ENCODE data around the gene UGT3A2. TPM values are rescaled to one million over a fixed set of nuclear protein-coding genes. Genes with fewer than 3 reads are reported as not detected.
"Not testable (repeated sequence)": the region's sequence is repeated elsewhere in the genome, so short reads cannot be mapped to it uniquely, and the experiment has no call there.

UGT3A2 gene
- total and polyA plus RNA-seq, 2 donors, result 0.30 to 6.8 TPM

DNA sequence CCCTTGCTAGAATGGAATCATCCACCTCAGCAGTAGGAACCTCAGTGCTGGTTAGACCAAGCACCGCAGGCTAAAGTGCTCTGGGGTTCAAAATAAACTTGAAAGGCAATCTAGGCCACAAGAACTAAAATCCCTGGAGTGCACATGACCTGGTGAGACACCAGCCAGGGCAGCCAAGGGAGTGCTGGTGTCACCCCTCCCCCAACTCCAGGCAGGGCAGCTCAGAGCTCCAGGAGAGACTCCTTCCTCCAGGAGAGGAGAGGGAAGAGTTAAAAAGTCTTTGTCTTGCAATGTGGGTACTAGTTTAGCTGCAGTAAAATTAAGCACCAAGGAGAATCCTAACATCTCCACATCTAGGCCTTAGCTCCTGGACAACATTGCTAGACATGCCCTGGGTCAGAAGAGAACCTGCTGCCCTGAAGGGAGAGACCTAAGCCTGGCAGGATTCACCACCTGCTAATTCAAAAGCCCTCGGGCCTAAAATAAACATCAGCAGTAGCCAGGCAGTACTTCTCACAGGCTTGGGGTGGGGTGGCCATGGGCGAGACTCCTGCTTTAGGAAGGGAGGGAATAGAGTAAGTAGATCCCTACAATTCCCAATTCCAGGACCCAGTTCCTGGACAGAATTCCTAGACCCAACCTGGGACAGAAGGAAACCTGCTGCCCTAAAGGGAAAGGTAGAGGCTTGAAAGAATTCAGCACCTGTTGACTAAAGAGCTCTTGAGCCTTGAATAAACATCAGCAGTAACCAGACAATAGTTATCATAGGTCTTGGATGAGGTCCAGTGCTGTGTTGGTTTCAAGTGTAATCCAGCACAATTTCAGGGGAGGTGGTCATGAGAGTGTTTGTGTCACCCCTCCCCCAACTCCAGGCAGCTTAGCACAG, 25.8 kb downstream of the UGT3A2 start:
- Histone ChIP-seq H3K9me3 (ENCODE audit: control insufficient read depth in 2 of 2, insufficient read depth in 1 of 2, low read length in 1 of 2) (no peaks in the 10 kb centered on the region), H3K4me1 (ENCODE audit: control insufficient read depth in 2 of 2, insufficient read depth in 2 of 2, low read length in 2 of 2) (no peaks in the 10 kb centered on the region), H3K4me3 (ENCODE audit: low read length in 2 of 2) (no peak overlapping the region), H3K36me3 (ENCODE audit: control insufficient read depth in 2 of 2, insufficient read depth in 2 of 2, low read length in 1 of 2) (no peaks in the 10 kb centered on the region), H3K27me3 (ENCODE audit: control insufficient read depth in 2 of 2, insufficient read depth in 1 of 2, low read length in 1 of 2) (no peaks in the 10 kb centered on the region), H3K27ac (ENCODE audit: low read depth in 1 of 2, low read length in 1 of 2) (no peak overlapping the region)
- DNase-seq (ENCODE audit: low read depth in 6 of 9, low spot score in 9 of 9), result no peak
- WGBS, result 96% methylated on average over 3 of the region's 3 CpGs

DNA sequence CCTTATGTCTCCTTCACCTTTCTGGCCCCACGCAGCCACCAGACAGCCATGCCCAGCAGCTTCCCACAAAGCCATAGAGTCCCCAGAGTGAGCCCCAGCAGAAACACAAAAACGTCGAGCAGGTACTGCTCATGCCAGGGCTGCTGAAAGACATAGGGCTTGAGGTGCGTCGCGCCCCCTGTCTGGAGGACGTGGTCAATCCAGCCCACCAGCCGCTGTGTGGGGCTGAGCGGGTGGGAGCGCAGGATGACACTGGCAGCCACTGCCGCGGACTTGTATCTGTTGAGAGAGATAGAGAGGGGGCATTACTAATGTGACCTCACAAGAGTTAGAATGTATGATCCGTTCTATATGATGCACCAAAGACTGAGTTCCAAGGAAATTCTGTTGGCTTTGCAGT, 31.0 kb downstream of the UGT3A2 start:
- no peak for DNase-seq (ENCODE audit: low read depth in 6 of 9, low spot score in 9 of 9)
- no peak overlapping the region for H3K27ac ChIP-seq (ENCODE audit: low read depth in 1 of 2, low read length in 1 of 2)
- WGBS, result 96% methylated on average over 13 of the region's 13 CpGs
- H3K36me3 ChIP-seq (ENCODE audit: control insufficient read depth in 2 of 2, insufficient read depth in 2 of 2, low read length in 1 of 2), result peaks cover 0 to 6% of the 10 kb centered on the region in 2 donors
- no peaks in the 10 kb centered on the region for H3K27me3 ChIP-seq (ENCODE audit: control insufficient read depth in 2 of 2, insufficient read depth in 1 of 2, low read length in 1 of 2)
- no peak overlapping the region for H3K4me3 ChIP-seq (ENCODE audit: low read length in 2 of 2)
- H3K4me1 ChIP-seq (ENCODE audit: control insufficient read depth in 2 of 2, insufficient read depth in 2 of 2, low read length in 2 of 2), result no peaks in the 10 kb centered on the region
- H3K9me3 ChIP-seq (ENCODE audit: control insufficient read depth in 2 of 2, insufficient read depth in 1 of 2, low read length in 1 of 2), result no peaks in the 10 kb centered on the region

DNA sequence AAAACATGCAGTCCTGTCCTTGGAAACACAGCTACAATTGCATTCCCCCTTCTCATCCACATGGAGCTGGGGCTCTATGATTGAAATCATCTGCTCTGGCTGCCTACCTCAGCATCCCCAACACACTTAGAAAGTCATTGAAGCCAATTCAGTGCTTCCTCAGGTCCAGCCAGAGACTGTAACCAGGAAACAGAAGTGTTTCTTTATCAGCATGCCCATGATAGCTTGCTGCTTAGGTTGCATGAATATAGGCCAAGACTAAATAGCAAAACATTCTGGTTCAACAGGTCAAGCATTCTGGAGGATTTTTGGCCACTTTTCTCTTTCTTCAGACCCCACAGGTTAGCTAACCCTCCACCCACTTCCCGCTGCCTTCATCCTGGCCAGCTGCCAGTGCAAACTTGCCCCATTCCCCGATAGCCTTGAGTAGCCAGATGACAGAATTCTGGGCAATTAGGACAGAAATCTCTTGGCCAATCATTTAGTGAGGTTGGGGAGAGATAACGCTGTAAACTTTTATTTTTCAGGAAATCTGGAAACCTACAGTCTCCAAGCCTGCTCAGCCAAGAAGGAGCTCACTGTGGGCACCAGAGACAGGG, 32.0 kb downstream of the UGT3A2 start:
- not testable (repeated sequence) for H3K27me3 ChIP-seq (ENCODE audit: control insufficient read depth in 2 of 2, insufficient read depth in 1 of 2, low read length in 1 of 2); H3K27ac ChIP-seq (ENCODE audit: low read depth in 1 of 2, low read length in 1 of 2); H3K4me3 ChIP-seq (ENCODE audit: low read length in 2 of 2); H3K36me3 ChIP-seq (ENCODE audit: control insufficient read depth in 2 of 2, insufficient read depth in 2 of 2, low read length in 1 of 2); H3K9me3 ChIP-seq (ENCODE audit: control insufficient read depth in 2 of 2, insufficient read depth in 1 of 2, low read length in 1 of 2); DNase-seq (ENCODE audit: low read depth in 6 of 9, low spot score in 9 of 9); H3K4me1 ChIP-seq (ENCODE audit: control insufficient read depth in 2 of 2, insufficient read depth in 2 of 2, low read length in 2 of 2)
- WGBS, result 96% methylated on average over 3 of the region's 3 CpGs

DNA sequence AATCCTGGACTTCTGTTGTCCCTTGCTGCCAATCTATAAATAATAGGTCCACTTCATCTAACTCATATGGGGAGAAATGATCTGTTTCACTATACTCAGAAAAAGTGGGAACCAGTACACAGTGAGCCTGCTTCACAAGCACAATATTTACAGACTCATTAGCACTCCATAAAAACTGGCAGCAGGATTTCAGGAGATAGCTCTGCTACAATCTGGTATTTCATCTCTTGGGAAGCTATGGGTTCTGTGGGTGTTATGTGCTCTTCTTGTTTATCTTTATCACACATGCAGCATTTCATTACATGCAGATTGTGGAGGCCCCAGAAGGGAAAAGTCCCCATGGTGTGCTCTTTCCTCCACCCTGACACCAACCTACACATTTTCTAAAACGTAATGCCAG, 33.2 kb downstream of the UGT3A2 start:
- Histone ChIP-seq H3K9me3 (ENCODE audit: control insufficient read depth in 2 of 2, insufficient read depth in 1 of 2, low read length in 1 of 2) (no peaks in the 10 kb centered on the region), H3K4me3 (ENCODE audit: low read length in 2 of 2) (no peak overlapping the region), H3K27ac (ENCODE audit: low read depth in 1 of 2, low read length in 1 of 2) (no peak overlapping the region), H3K36me3 (ENCODE audit: control insufficient read depth in 2 of 2, insufficient read depth in 2 of 2, low read length in 1 of 2) (peaks cover 0 to 6% of the 10 kb centered on the region in 2 donors), H3K27me3 (ENCODE audit: control insufficient read depth in 2 of 2, insufficient read depth in 1 of 2, low read length in 1 of 2) (no peaks in the 10 kb centered on the region), H3K4me1 (ENCODE audit: control insufficient read depth in 2 of 2, insufficient read depth in 2 of 2, low read length in 2 of 2) (no peaks in the 10 kb centered on the region)
- WGBS, result 94% methylated on average over 1 of the region's 1 CpG
- DNase-seq (ENCODE audit: low read depth in 6 of 9, low spot score in 9 of 9), result no peak

DNA sequence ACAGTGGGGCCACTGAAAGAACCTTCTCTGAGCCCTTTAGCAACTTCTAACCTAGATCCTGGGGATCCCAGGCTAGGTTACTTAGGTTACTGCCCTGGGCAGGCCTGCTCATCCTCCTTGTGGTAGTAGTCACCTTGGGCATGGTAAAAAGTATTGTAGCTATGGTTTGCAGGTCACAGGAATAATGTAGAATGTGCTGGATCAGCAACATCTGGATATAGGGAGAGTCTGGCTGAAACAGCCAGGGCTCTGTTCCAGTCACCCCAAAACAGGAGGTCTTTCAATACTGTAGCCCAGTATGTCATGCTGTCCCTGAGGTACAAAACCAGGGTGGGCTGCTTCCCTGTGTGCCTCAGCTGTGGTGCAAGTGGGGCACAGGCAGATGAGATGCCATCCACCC, 33.6 kb downstream of the UGT3A2 start:
- no peaks in the 10 kb centered on the region for H3K4me1 ChIP-seq (ENCODE audit: control insufficient read depth in 2 of 2, insufficient read depth in 2 of 2, low read length in 2 of 2)
- no peak overlapping the region for H3K4me3 ChIP-seq (ENCODE audit: low read length in 2 of 2)
- no peak overlapping the region for H3K27ac ChIP-seq (ENCODE audit: low read depth in 1 of 2, low read length in 1 of 2)
- peaks cover 0 to 6% of the 10 kb centered on the region in 2 donors for H3K36me3 ChIP-seq (ENCODE audit: control insufficient read depth in 2 of 2, insufficient read depth in 2 of 2, low read length in 1 of 2)
- DNase-seq (ENCODE audit: low read depth in 6 of 9, low spot score in 9 of 9), result no peak
- H3K27me3 ChIP-seq (ENCODE audit: control insufficient read depth in 2 of 2, insufficient read depth in 1 of 2, low read length in 1 of 2), result no peaks in the 10 kb centered on the region
- H3K9me3 ChIP-seq (ENCODE audit: control insufficient read depth in 2 of 2, insufficient read depth in 1 of 2, low read length in 1 of 2), result no peaks in the 10 kb centered on the region

DNA sequence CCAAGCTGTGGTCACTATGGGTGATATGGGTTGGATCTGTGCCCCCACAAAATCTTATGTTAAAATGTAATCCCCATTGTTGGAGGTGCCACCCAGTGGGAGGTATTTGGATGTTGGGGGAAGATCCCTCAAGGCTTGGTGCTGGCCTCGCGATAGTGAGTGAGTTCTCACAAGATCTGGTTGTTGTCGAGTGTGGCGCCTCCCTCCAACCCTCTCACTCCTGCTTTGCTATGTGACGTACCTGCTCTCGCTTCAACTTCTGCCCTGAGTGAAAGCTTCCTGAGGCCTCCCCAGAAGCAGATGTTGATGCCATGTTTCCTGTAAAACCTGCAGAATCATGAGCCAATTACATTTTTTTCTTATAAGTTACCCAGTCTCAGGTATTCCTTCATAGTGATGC, 35.5 kb downstream of the UGT3A2 start:
- H3K9me3 ChIP-seq (ENCODE audit: control insufficient read depth in 2 of 2, insufficient read depth in 1 of 2, low read length in 1 of 2), result no peaks in the 10 kb centered on the region
- no peak for DNase-seq (ENCODE audit: low read depth in 6 of 9, low spot score in 9 of 9)
- WGBS, result 89% methylated on average over 6 of the region's 6 CpGs
- H3K4me1 ChIP-seq (ENCODE audit: control insufficient read depth in 2 of 2, insufficient read depth in 2 of 2, low read length in 2 of 2), result no peaks in the 10 kb centered on the region
- H3K27me3 ChIP-seq (ENCODE audit: control insufficient read depth in 2 of 2, insufficient read depth in 1 of 2, low read length in 1 of 2), result no peaks in the 10 kb centered on the region
- no peak overlapping the region for H3K27ac ChIP-seq (ENCODE audit: low read depth in 1 of 2, low read length in 1 of 2)
- H3K4me3 ChIP-seq (ENCODE audit: low read length in 2 of 2), result no peak overlapping the region
- peaks cover 0 to 6% of the 10 kb centered on the region in 2 donors for H3K36me3 ChIP-seq (ENCODE audit: control insufficient read depth in 2 of 2, insufficient read depth in 2 of 2, low read length in 1 of 2)

DNA sequence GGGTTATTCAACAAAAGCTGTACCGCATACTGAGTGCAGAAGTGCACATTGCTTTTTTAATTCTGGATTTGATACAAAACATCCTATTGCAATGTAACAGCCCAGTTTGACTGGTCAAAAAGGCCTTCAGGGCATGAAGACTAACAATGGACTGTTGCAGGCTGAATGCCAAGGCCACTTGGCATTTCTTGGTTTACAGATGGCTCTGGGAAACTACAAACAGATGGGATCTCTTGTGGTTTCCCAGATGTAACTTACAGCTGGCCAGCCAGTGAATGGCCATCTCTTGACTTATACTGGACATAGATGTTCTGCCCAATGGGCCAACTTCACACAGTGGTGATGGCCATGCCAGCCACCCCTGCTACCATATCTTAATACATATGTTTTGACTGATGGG, 36.8 kb downstream of the UGT3A2 start:
- no peak for DNase-seq (ENCODE audit: low read depth in 6 of 9, low spot score in 9 of 9)
- 97% methylated on average over 1 of the region's 1 CpG for WGBS
- Histone ChIP-seq H3K9me3 (ENCODE audit: control insufficient read depth in 2 of 2, insufficient read depth in 1 of 2, low read length in 1 of 2) (no peaks in the 10 kb centered on the region), H3K4me1 (ENCODE audit: control insufficient read depth in 2 of 2, insufficient read depth in 2 of 2, low read length in 2 of 2) (no peaks in the 10 kb centered on the region), H3K27me3 (ENCODE audit: control insufficient read depth in 2 of 2, insufficient read depth in 1 of 2, low read length in 1 of 2) (no peaks in the 10 kb centered on the region), H3K4me3 (ENCODE audit: low read length in 2 of 2) (no peak overlapping the region), H3K27ac (ENCODE audit: low read depth in 1 of 2, low read length in 1 of 2) (no peak overlapping the region), H3K36me3 (ENCODE audit: control insufficient read depth in 2 of 2, insufficient read depth in 2 of 2, low read length in 1 of 2) (peaks cover 0 to 6% of the 10 kb centered on the region in 2 donors)

DNA sequence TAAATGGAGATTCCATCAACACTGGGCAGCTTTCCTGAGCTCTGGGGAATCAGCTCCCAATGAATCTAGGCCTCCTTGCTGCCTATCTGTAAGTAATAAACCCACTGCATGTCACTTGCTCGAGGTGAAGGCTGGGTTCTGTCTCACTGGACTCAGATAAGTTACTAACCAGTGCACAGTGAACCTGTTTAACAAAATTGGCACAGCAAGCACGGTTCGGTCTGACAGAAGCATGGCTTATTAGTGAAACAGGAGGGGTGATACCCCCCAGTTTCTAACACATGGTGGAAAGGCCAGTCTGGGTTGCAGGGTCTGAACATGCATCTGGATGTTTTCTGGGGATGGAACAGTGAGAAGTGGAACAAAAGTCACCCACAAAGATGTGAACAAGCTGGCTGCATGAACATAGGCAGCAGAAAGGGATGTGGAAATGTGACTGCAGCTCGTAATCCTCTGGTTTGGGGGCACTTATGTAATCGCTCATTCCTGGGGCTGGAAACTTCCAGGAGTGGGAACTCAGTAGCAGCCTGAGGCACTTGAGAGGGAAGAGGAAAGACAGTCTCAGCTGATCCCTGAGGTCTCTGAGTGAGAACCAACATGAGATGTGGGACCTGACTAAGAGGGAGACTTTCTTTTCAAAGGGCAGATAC, 37.7 kb downstream of the UGT3A2 start:
- no peaks in the 10 kb centered on the region for H3K4me1 ChIP-seq (ENCODE audit: control insufficient read depth in 2 of 2, insufficient read depth in 2 of 2, low read length in 2 of 2)
- no peak for DNase-seq (ENCODE audit: low read depth in 6 of 9, low spot score in 9 of 9)

DNA sequence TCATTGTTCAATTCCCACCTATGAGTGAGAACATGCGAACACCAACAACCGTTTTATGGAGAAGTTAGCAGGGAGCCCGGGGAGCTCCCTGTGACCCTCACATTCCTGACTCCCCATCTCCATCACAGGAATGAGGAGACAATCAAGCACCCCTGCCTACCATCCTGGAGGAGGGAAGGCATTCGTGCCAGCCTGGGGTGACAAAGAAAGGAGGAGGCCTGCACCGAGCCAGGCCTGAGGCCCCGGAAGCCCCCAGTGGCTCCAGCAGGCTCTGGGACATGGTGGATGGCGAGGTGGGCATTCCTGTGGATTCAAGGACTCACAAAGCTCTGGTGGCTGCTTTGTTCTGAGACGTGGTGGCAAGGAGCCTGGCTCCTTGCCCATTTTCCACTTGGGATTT, 39.0 kb downstream of the UGT3A2 start:
- H3K27ac ChIP-seq (ENCODE audit: low read depth in 1 of 2, low read length in 1 of 2), result no peak overlapping the region
- no peaks in the 10 kb centered on the region for H3K27me3 ChIP-seq (ENCODE audit: control insufficient read depth in 2 of 2, insufficient read depth in 1 of 2, low read length in 1 of 2)
- no peaks in the 10 kb centered on the region for H3K4me1 ChIP-seq (ENCODE audit: control insufficient read depth in 2 of 2, insufficient read depth in 2 of 2, low read length in 2 of 2)
- no peaks in the 10 kb centered on the region for H3K9me3 ChIP-seq (ENCODE audit: control insufficient read depth in 2 of 2, insufficient read depth in 1 of 2, low read length in 1 of 2)
- H3K4me3 ChIP-seq (ENCODE audit: low read length in 2 of 2), result no peak overlapping the region
- no peak for DNase-seq (ENCODE audit: low read depth in 6 of 9, low spot score in 9 of 9)
- no peaks in the 10 kb centered on the region for H3K36me3 ChIP-seq (ENCODE audit: control insufficient read depth in 2 of 2, insufficient read depth in 2 of 2, low read length in 1 of 2)
- 94% methylated on average over 8 of the region's 8 CpGs for WGBS

More for the DNA sequence above, 37.7 kb downstream of the UGT3A2 start:
- no peaks in the 10 kb centered on the region for H3K9me3 ChIP-seq (ENCODE audit: control insufficient read depth in 2 of 2, insufficient read depth in 1 of 2, low read length in 1 of 2)
- H3K4me3 ChIP-seq (ENCODE audit: low read length in 2 of 2), result no peak overlapping the region
- no peaks in the 10 kb centered on the region for H3K27me3 ChIP-seq (ENCODE audit: control insufficient read depth in 2 of 2, insufficient read depth in 1 of 2, low read length in 1 of 2)
- WGBS, result 94% methylated on average over 5 of the region's 5 CpGs
- H3K27ac ChIP-seq (ENCODE audit: low read depth in 1 of 2, low read length in 1 of 2), result no peak overlapping the region
- H3K36me3 ChIP-seq (ENCODE audit: control insufficient read depth in 2 of 2, insufficient read depth in 2 of 2, low read length in 1 of 2), result peaks cover 0 to 6% of the 10 kb centered on the region in 2 donors

Data from thymus (tissue), 11 donors.